HepG2 (cell line): ENCODE data around the gene AHSG. TPM values are rescaled to one million over a fixed set of nuclear protein-coding genes. Genes with fewer than 3 reads are reported as not detected.

Experiments
- CBX1 ChIP-seq: IDR thresholded peaks from one replicate; pipeline ENCODE4 v1.6.1; 2016; ENCODE audit warnings: antibody characterized with exemption, low read depth
- GLMP ChIP-seq: sonication (generic); formaldehyde crosslinking; IDR thresholded peaks from 2 replicates; pipeline ENCODE4 v1.9.0; 2021; ENCODE audit warnings: missing genetic modification reagents, mild to moderate bottlenecking, borderline replicate concordance
- NFATC3 ChIP-seq: sonication (generic); formaldehyde crosslinking; IDR thresholded peaks from 2 replicates; pipeline ENCODE4 v1.5.1; 2020; ENCODE audit warnings: mild to moderate bottlenecking, missing genetic modification reagents
- NFKBIZ ChIP-seq: IDR thresholded peaks from 2 replicates; pipeline ENCODE4 v1.6.1; 2018; ENCODE audit warnings: missing genetic modification reagents, missing compliant biosample characterization
- NR2F6 ChIP-seq, 2 experiments: IDR thresholded peaks; 2 replicates each; pipeline ENCODE4 v1.6.1; 2016; ENCODE audit warnings: antibody characterized with exemption in 1 of 2, mild to moderate bottlenecking in 1 of 2
- PPARG ChIP-seq: conservative IDR thresholded peaks from 2 replicates; pipeline ENCODE4 v1.6.1; 2016; ENCODE audit warnings: missing biosample characterization, missing genetic modification reagents
- REPIN1 ChIP-seq: sonication (generic); formaldehyde crosslinking; IDR thresholded peaks from 2 replicates; pipeline ENCODE4 v1.8.0; 2022; ENCODE audit warnings: missing genetic modification reagents, low read depth, mild to moderate bottlenecking, borderline replicate concordance
- SMAD1 ChIP-seq: sonication (generic); formaldehyde crosslinking; IDR thresholded peaks from 2 replicates; pipeline ENCODE4 v1.4.0; 2020; ENCODE audit warnings: missing genetic modification reagents, low read depth, mild to moderate bottlenecking, borderline replicate concordance
- TIGD3 ChIP-seq: sonication (generic); formaldehyde crosslinking; IDR thresholded peaks from 2 replicates; pipeline ENCODE4 v1.5.1; 2020; ENCODE audit warnings: mild to moderate bottlenecking, missing genetic modification reagents, borderline replicate concordance
- ZBTB21 ChIP-seq: sonication (generic); formaldehyde crosslinking; IDR thresholded peaks from 2 replicates; pipeline ENCODE4 v1.4.0; 2020; ENCODE audit warnings: missing genetic modification reagents
- ZC3H4 ChIP-seq: sonication (generic); formaldehyde crosslinking; IDR thresholded peaks from 2 replicates; pipeline ENCODE4 v1.4.0; 2020; ENCODE audit warnings: missing genetic modification reagents, borderline replicate concordance
- ZNF276 ChIP-seq: sonication (generic); formaldehyde crosslinking; IDR thresholded peaks from 2 replicates; pipeline ENCODE4 v1.4.0; 2020; ENCODE audit warnings: mild to moderate bottlenecking, low read depth, missing genetic modification reagents
- polyA plus RNA-seq, 8 experiments: library from polyadenylated mRNA; depleted of rRNA in 3 of 8; stranded (reverse) in 7 of 8; unstranded in 1 of 8; fragments of >200 nt; fragmentation: Illumina TruSeq in 4 of 8; extraction: Trizol in 4 of 8; gene quantifications; 2 replicates each; pipeline versions ENCODE4 v1.2.1 to v1.2.3, GENCODE V29; 2011 to 2016; ENCODE audit warnings: low read depth in 4 of 8, missing spikeins in 1 of 8, mixed read lengths in 1 of 8; ENCODE audit not compliant: insufficient read depth in 1 of 8
- total RNA-seq, 5 experiments: library from RNA; depleted of rRNA; stranded (reverse); fragments of >200 nt; fragmentation: Illumina TruSeq; extraction: Trizol; gene quantifications; 2 replicates each; pipeline ENCODE4 v1.2.3, GENCODE V29; 2016; ENCODE audit warnings: low read depth in 1 of 5
- TF ChIP-seq, protein P1 (sequence below): sonication (generic); formaldehyde crosslinking; IDR thresholded peaks from 2 replicates; pipeline ENCODE4 v1.4.0; 2020; ENCODE audit warnings: mild to moderate bottlenecking, missing genetic modification reagents
- TF ChIP-seq, protein P2 (sequence below): IDR thresholded peaks from 2 replicates; pipeline ENCODE4 v1.6.1; 2016; ENCODE audit warnings: low read depth, missing genetic modification reagents, missing compliant biosample characterization
- TF ChIP-seq, protein P3 (sequence below): sonication (generic); formaldehyde crosslinking; IDR thresholded peaks from 2 replicates; pipeline ENCODE4 v1.5.0; 2020; ENCODE audit warnings: missing genetic modification reagents

The AHSG gene
- total and polyA plus RNA-seq, 2 of the 13 experiments (the other 11 are each of a cell fraction or from before 2014, with no cell fraction given) = 2,043 to 19,152 TPM

GRCh38 chr3:186620213-186621092, 7.6 kb downstream of the AHSG start (continued):
- TF ChIP-seq GLMP (CRISPR knock-in tag) = 0 out of 2 replicates have a peak, but pooled peaks have one; percentile 39
- TF ChIP-seq, protein P1, sequence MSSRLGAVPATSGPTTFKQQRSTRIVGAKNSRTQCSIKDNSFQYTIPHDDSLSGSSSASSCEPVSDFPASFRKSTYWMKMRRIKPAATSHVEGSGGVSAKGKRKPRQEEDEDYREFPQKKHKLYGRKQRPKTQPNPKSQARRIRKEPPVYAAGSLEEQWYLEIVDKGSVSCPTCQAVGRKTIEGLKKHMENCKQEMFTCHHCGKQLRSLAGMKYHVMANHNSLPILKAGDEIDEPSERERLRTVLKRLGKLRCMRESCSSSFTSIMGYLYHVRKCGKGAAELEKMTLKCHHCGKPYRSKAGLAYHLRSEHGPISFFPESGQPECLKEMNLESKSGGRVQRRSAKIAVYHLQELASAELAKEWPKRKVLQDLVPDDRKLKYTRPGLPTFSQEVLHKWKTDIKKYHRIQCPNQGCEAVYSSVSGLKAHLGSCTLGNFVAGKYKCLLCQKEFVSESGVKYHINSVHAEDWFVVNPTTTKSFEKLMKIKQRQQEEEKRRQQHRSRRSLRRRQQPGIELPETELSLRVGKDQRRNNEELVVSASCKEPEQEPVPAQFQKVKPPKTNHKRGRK (CRISPR knock-in tag) = no peak
- no peak for TF ChIP-seq ZBTB21
- TF ChIP-seq, protein P2, sequence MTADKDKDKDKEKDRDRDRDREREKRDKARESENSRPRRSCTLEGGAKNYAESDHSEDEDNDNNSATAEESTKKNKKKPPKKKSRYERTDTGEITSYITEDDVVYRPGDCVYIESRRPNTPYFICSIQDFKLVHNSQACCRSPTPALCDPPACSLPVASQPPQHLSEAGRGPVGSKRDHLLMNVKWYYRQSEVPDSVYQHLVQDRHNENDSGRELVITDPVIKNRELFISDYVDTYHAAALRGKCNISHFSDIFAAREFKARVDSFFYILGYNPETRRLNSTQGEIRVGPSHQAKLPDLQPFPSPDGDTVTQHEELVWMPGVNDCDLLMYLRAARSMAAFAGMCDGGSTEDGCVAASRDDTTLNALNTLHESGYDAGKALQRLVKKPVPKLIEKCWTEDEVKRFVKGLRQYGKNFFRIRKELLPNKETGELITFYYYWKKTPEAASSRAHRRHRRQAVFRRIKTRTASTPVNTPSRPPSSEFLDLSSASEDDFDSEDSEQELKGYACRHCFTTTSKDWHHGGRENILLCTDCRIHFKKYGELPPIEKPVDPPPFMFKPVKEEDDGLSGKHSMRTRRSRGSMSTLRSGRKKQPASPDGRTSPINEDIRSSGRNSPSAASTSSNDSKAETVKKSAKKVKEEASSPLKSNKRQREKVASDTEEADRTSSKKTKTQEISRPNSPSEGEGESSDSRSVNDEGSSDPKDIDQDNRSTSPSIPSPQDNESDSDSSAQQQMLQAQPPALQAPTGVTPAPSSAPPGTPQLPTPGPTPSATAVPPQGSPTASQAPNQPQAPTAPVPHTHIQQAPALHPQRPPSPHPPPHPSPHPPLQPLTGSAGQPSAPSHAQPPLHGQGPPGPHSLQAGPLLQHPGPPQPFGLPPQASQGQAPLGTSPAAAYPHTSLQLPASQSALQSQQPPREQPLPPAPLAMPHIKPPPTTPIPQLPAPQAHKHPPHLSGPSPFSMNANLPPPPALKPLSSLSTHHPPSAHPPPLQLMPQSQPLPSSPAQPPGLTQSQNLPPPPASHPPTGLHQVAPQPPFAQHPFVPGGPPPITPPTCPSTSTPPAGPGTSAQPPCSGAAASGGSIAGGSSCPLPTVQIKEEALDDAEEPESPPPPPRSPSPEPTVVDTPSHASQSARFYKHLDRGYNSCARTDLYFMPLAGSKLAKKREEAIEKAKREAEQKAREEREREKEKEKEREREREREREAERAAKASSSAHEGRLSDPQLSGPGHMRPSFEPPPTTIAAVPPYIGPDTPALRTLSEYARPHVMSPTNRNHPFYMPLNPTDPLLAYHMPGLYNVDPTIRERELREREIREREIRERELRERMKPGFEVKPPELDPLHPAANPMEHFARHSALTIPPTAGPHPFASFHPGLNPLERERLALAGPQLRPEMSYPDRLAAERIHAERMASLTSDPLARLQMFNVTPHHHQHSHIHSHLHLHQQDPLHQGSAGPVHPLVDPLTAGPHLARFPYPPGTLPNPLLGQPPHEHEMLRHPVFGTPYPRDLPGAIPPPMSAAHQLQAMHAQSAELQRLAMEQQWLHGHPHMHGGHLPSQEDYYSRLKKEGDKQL = no peak
- TF ChIP-seq, protein P3, sequence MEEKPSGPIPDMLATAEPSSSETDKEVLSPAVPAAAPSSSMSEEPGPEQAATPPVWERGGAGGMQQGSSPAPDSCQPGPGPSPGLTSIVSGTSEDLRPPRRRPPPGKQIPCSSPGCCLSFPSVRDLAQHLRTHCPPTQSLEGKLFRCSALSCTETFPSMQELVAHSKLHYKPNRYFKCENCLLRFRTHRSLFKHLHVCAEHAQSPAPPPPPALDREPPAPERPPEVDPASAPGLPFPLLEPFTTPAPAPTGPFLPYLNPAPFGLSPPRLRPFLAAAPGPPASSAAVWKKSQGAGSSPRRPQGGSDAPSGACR (CRISPR knock-in tag) = peak; percentile 88
- TF ChIP-seq REPIN1 = peak; percentile 78; the same call in 1 of the 2 replicates
- no peak for TF ChIP-seq TIGD3 (CRISPR knock-in tag)
- TF ChIP-seq ZNF276 (CRISPR knock-in tag) = no peak; the same call in 1 of the 2 replicates
- TF ChIP-seq ZC3H4 = no peak; the same call in 1 of the 2 replicates
- peak; percentile 77; the same call in 1 of the 2 replicates for TF ChIP-seq SMAD1
- TF ChIP-seq NFATC3 (CRISPR knock-in tag) = no peak
- TF ChIP-seq PPARG (CRISPR knock-in tag) = no peak; the same call in 1 of the 2 replicates
- TF ChIP-seq NFKBIZ (CRISPR knock-in tag) = no peak
- no peak for TF ChIP-seq NR2F6 (IDR thresholded peaks at IDR 0.05)
- peak; percentile 31; the same call in 1 of the 2 replicates for TF ChIP-seq NR2F6 (CRISPR knock-in tag; IDR thresholded peaks at IDR 0.05)
- peak; percentile 43 for TF ChIP-seq CBX1
